ENCODE data around the gene RCBTB1. TPM values are rescaled to one million over a fixed set of nuclear protein-coding genes. Genes with fewer than 3 reads are reported as not detected.
"Not testable (repeated sequence)": the region's sequence is repeated elsewhere in the genome, so short reads cannot be mapped to it uniquely, and the experiment has no call there.

Gene RCBTB1
- total RNA-seq, 1 donor from 2014 or later = 20.6 TPM

- Mint-ChIP-seq H3K36me3 (ENCODE audit: low read depth) (no peaks in the 10 kb centered on the region), H3K27ac (ENCODE audit: unreplicated experiment) (no peak overlapping the region), H3K27me3 (ENCODE audit: low read depth) (no peaks in the 10 kb centered on the region), H3K4me1 (ENCODE audit: low read depth) (no peaks in the 10 kb centered on the region), H3K9me3 (ENCODE audit: low read depth) (no peaks in the 10 kb centered on the region), H3K4me3 (ENCODE audit: unreplicated experiment) (no peak overlapping the region)
- no peak for TF ChIP-seq CTCF (IDR thresholded peaks at IDR 0.05)
- no peak for DNase-seq (ENCODE audit: low spot score)
Measured at GRCh38 chr13:49622174-49622946, 37.0 kb upstream of the RCBTB1 start.

- peaks cover 16% of the 10 kb centered on the region for H3K4me1 Mint-ChIP-seq (ENCODE audit: low read depth)
- H3K36me3 Mint-ChIP-seq (ENCODE audit: low read depth) = no peaks in the 10 kb centered on the region
- no peak for DNase-seq (ENCODE audit: low spot score)
- no peaks in the 10 kb centered on the region for H3K9me3 Mint-ChIP-seq (ENCODE audit: low read depth)
- H3K4me3 Mint-ChIP-seq (ENCODE audit: unreplicated experiment) = no peak overlapping the region
- no peaks in the 10 kb centered on the region for H3K27me3 Mint-ChIP-seq (ENCODE audit: low read depth)
- H3K27ac Mint-ChIP-seq (ENCODE audit: unreplicated experiment) = no peak overlapping the region
- no peak for TF ChIP-seq CTCF (IDR thresholded peaks at IDR 0.05)
Measured at GRCh38 chr13:49620170-49620621, 34.8 kb upstream of the RCBTB1 start.

GRCh38 chr13:49616676-49617065, 31.3 kb upstream of the RCBTB1 start:
- H3K27ac Mint-ChIP-seq (ENCODE audit: unreplicated experiment) = peak overlapping the region; percentile 96
- no peak for DNase-seq (ENCODE audit: low spot score)
- peaks cover 16% of the 10 kb centered on the region for H3K4me1 Mint-ChIP-seq (ENCODE audit: low read depth)
- TF ChIP-seq CTCF (IDR thresholded peaks at IDR 0.05) = no peak
- H3K4me3 Mint-ChIP-seq (ENCODE audit: unreplicated experiment) = peak overlapping the region; percentile 38
- H3K27me3 Mint-ChIP-seq (ENCODE audit: low read depth) = no peaks in the 10 kb centered on the region
- H3K9me3 Mint-ChIP-seq (ENCODE audit: low read depth) = peaks cover 3% of the 10 kb centered on the region
- H3K36me3 Mint-ChIP-seq (ENCODE audit: low read depth) = no peaks in the 10 kb centered on the region

- peaks cover 6% of the 10 kb centered on the region for H3K9me3 Mint-ChIP-seq (ENCODE audit: low read depth)
- no peaks in the 10 kb centered on the region for H3K27me3 Mint-ChIP-seq (ENCODE audit: low read depth)
- TF ChIP-seq CTCF (IDR thresholded peaks at IDR 0.05) = no peak
- no peaks in the 10 kb centered on the region for H3K36me3 Mint-ChIP-seq (ENCODE audit: low read depth)
- H3K4me3 Mint-ChIP-seq (ENCODE audit: unreplicated experiment) = peak overlapping the region; percentile 38
- no peak for DNase-seq (ENCODE audit: low spot score)
- H3K4me1 Mint-ChIP-seq (ENCODE audit: low read depth) = peaks cover 16% of the 10 kb centered on the region
- H3K27ac Mint-ChIP-seq (ENCODE audit: unreplicated experiment) = peak overlapping the region; percentile 96
Measured at GRCh38 chr13:49615836-49616675, 30.7 kb upstream of the RCBTB1 start.

- not testable (repeated sequence) for H3K36me3 Mint-ChIP-seq (ENCODE audit: low read depth); DNase-seq (ENCODE audit: low spot score); H3K4me3 Mint-ChIP-seq (ENCODE audit: unreplicated experiment); H3K27ac Mint-ChIP-seq (ENCODE audit: unreplicated experiment); H3K9me3 Mint-ChIP-seq (ENCODE audit: low read depth); H3K27me3 Mint-ChIP-seq (ENCODE audit: low read depth)
- H3K4me1 Mint-ChIP-seq (ENCODE audit: low read depth) = peaks cover 17% of the 10 kb centered on the region
Measured at GRCh38 chr13:49612042-49612441, 26.7 kb upstream of the RCBTB1 start.
